ENCODE measurements around the gene CACNG5. TPM values are rescaled to one million over a fixed set of nuclear protein-coding genes. Genes with fewer than 3 reads are reported as not detected.

The CACNG5 gene
- total and polyA plus RNA-seq, 2 donors (not counting 1 experiment from before 2014, with no cell fraction given): not detected

DNA sequence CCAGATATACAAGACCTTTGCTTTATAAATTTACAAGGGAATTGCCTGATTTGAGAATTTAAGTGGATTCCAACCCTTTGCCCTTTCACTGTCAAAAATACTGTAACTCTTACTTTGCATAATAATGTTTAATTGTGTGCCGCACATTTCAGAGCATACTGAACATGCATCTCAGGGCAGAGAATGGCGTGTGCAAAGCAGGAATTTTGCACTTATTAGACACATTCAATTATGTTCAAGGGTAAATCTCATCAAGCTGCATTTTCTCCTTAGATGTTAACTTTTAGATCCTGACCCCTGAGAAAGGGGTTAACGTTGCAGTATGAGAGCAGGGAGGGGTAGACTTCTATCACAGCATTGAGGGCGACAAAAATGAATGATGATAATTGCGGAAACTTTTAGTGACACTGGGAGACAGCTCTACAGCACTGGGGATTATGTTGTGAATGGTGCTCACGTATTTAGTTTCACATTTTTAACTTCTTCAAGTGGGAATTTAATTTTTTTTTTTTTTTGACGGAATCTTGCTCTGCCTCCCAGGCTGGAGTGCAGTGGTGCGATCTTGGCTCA lies 75.0 kb downstream of the CACNG5 start:
- Histone ChIP-seq H3K79me2 (ENCODE audit: control insufficient read depth, insufficient read depth, low read length) (no peaks in the 10 kb centered on the region), H3K4me3 (replicated peaks in 1 of 4; ENCODE audit: control extremely low read depth in 1 of 4, insufficient read depth in 1 of 4, low read depth in 3 of 4, low read length in 4 of 4) (no peak overlapping the region), H3K36me3 (ENCODE audit: control insufficient read depth, insufficient read depth, low read length) (no peaks in the 10 kb centered on the region), H3K27me3 (ENCODE audit: control insufficient read depth, insufficient read depth, low read length) (no peaks in the 10 kb centered on the region), H4K20me1 (ENCODE audit: control insufficient read depth, extremely low read depth, insufficient read depth, low read length) (no peaks in the 10 kb centered on the region), H2AFZ (ENCODE audit: low read length) (no peak overlapping the region), H3K9me3 (ENCODE audit: control insufficient read depth, insufficient read depth, low read depth, low read length) (no peaks in the 10 kb centered on the region), H3K4me2 (ENCODE audit: extremely low read depth, insufficient read depth, low read length) (no peak overlapping the region), H3K4me1 (ENCODE audit: control insufficient read depth, extremely low read depth, insufficient read depth, low read length) (peaks cover 8% of the 10 kb centered on the region), H3K27ac (ENCODE audit: insufficient read depth, low read length) (no peak overlapping the region), H3K9ac (ENCODE audit: insufficient read depth, low read length) (no peak overlapping the region)
- DNase-seq (ENCODE audit: low read depth in 2 of 2): no peak
- TF ChIP-seq EZH2 (IDR thresholded peaks at IDR 0.05; ENCODE audit: low read length, missing control alignments) (no peak), CTCF (conservative IDR thresholded peaks at IDR 0.05 in 1 of 2, IDR thresholded peaks at IDR 0.05 in 1 of 2; ENCODE audit: low read depth in 1 of 2, low read length in 2 of 2) (no peak)

DNA sequence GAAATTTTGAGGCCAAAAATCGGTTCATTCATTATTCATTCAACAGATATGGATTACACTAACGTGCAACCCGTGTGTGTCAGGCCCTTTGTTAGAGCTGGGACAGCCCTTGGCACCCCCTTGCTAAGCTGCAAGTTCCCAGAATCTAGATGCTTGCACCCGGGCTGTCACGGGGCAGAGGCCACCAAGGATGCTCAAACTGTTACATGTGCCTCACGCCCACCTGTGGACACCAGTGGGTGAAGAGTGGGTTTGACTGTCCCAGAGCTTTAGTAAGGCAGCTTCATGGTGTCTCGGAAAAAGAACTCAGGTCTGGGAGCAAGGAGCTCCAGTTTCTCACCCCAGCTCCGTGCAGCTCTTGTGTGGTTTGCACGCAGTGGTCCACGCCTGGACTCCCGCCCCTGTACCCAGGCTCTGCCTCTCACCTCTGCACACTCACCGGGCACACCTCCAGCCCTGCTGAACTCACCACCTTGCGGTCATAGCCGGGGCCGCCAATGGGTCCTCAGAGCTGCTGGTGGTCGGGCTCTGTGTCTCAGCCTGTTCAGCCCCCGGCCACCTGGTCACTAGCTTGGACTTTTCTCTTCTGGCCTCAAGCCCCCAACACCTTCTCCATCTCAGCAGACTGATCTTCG lies 75.9 kb downstream of the CACNG5 start:
- no peak overlapping the region for H3K4me3 ChIP-seq (replicated peaks in 1 of 4; ENCODE audit: control extremely low read depth in 1 of 4, insufficient read depth in 1 of 4, low read depth in 3 of 4, low read length in 4 of 4)

DNA sequence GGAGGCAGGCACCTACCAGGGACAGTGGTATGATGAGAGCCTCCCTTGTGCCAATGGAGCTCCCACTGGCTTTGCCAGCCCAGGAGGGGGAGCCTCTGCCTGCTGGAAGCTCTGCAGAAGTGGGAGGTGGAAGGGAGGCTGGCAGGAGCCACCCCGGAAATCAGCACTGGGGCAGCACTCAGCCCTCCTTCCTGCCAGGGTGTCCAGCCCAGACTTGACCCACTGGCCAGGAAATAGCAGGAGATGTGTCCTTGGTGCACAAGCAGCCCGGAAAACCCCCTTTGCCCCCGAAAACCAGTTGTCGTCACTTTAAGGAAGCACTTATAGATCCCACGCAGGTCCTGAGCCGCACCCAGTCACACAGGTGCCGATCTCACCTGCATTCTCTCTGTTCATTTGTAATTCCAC lies 80.3 kb downstream of the CACNG5 start:
- Histone ChIP-seq H2AFZ (ENCODE audit: low read length) (no peak overlapping the region), H3K79me2 (ENCODE audit: control insufficient read depth, insufficient read depth, low read length) (no peaks in the 10 kb centered on the region), H3K9me3 (ENCODE audit: control insufficient read depth, insufficient read depth, low read depth, low read length) (no peaks in the 10 kb centered on the region), H3K9ac (ENCODE audit: insufficient read depth, low read length) (no peak overlapping the region), H3K36me3 (ENCODE audit: control insufficient read depth, insufficient read depth, low read length) (no peaks in the 10 kb centered on the region), H3K4me1 (ENCODE audit: control insufficient read depth, extremely low read depth, insufficient read depth, low read length) (no peaks in the 10 kb centered on the region), H3K27ac (ENCODE audit: insufficient read depth, low read length) (no peak overlapping the region), H3K27me3 (ENCODE audit: control insufficient read depth, insufficient read depth, low read length) (no peaks in the 10 kb centered on the region), H4K20me1 (ENCODE audit: control insufficient read depth, extremely low read depth, insufficient read depth, low read length) (no peaks in the 10 kb centered on the region), H3K4me3 (replicated peaks in 1 of 4; ENCODE audit: control extremely low read depth in 1 of 4, insufficient read depth in 1 of 4, low read depth in 3 of 4, low read length in 4 of 4) (no peak overlapping the region), H3K4me2 (ENCODE audit: extremely low read depth, insufficient read depth, low read length) (no peak overlapping the region)
- DNase-seq (ENCODE audit: low read depth in 2 of 2): no peak
- TF ChIP-seq EZH2 (IDR thresholded peaks at IDR 0.05; ENCODE audit: low read length, missing control alignments) (no peak), CTCF (conservative IDR thresholded peaks at IDR 0.05 in 1 of 2, IDR thresholded peaks at IDR 0.05 in 1 of 2; ENCODE audit: low read depth in 1 of 2, low read length in 2 of 2) (no peak)

More for the DNA sequence above, 75.9 kb downstream of the CACNG5 start:
- Histone ChIP-seq H3K9me3 (ENCODE audit: control insufficient read depth, insufficient read depth, low read depth, low read length) (no peaks in the 10 kb centered on the region), H3K4me1 (ENCODE audit: control insufficient read depth, extremely low read depth, insufficient read depth, low read length) (no peaks in the 10 kb centered on the region), H3K9ac (ENCODE audit: insufficient read depth, low read length) (no peak overlapping the region), H3K4me2 (ENCODE audit: extremely low read depth, insufficient read depth, low read length) (no peak overlapping the region), H4K20me1 (ENCODE audit: control insufficient read depth, extremely low read depth, insufficient read depth, low read length) (no peaks in the 10 kb centered on the region), H3K27me3 (ENCODE audit: control insufficient read depth, insufficient read depth, low read length) (no peaks in the 10 kb centered on the region), H3K36me3 (ENCODE audit: control insufficient read depth, insufficient read depth, low read length) (no peaks in the 10 kb centered on the region), H2AFZ (ENCODE audit: low read length) (no peak overlapping the region), H3K79me2 (ENCODE audit: control insufficient read depth, insufficient read depth, low read length) (no peaks in the 10 kb centered on the region), H3K27ac (ENCODE audit: insufficient read depth, low read length) (no peak overlapping the region)
- DNase-seq (ENCODE audit: low read depth in 2 of 2): no peak
- TF ChIP-seq CTCF (conservative IDR thresholded peaks at IDR 0.05 in 1 of 2, IDR thresholded peaks at IDR 0.05 in 1 of 2; ENCODE audit: low read depth in 1 of 2, low read length in 2 of 2): no peak
- no peak for TF ChIP-seq EZH2 (IDR thresholded peaks at IDR 0.05; ENCODE audit: low read length, missing control alignments)

Data from fibroblast of lung (primary cell).